SK-N-SH (cell line): ENCODE results near the gene ITIH5. TPM values are rescaled to one million over a fixed set of nuclear protein-coding genes. Genes with fewer than 3 reads are reported as not detected.

Experiments
- CTCF ChIA-PET: fragments of 300-600, 350-600 bp; formaldehyde crosslinking; extraction: SDS; loops from one replicate; lab custom pipeline; 2021; lab: Yijun Ruan, JAX
- POLR2A ChIA-PET: fragments of 350-600 bp; sonication (Branson Sonifier 250); formaldehyde crosslinking; extraction: SDS; loops from one replicate; lab custom pipeline; 2020; ENCODE audit warnings: antibody characterized with exemption, inconsistent platforms; lab: Yijun Ruan, JAX
- DNase-seq: peaks from one replicate; pipeline ENCODE4 v3.0.0; 2012
- H2AFZ ChIP-seq: fragments of 200-600 bp; sonication (generic); 2 replicates; pipeline ENCODE4 v1.8.1; 2016; ENCODE audit warnings: antibody characterized with exemption, mild to moderate bottlenecking, low read depth
- H3F3A ChIP-seq: fragments of 200-600 bp; sonication (generic); replicated peaks from 2 replicates; pipeline ENCODE3; 2016; ENCODE audit warnings: antibody characterized with exemption, mild to moderate bottlenecking; ENCODE audit not compliant: insufficient read depth
- H3K27ac ChIP-seq, 2 experiments: fragments of 200-500 bp in 1 of 2; fragments of 200-600 bp in 1 of 2; sonication (Bioruptor generic) in 1 of 2; sonication (generic), shearing (Covaris generic) in 1 of 2; 2 replicates each; pipeline versions ENCODE4 v1.5.1 to v1.6.1; 2014 to 2016; ENCODE audit warnings: low read depth in 2 of 2, inconsistent platforms in 1 of 2, low read length in 1 of 2, mild to moderate bottlenecking in 1 of 2, mixed read lengths in 1 of 2
- H3K27me3 ChIP-seq: fragments of 200-600 bp; sonication (generic), shearing (Covaris generic); 2 replicates; pipeline ENCODE4 v1.6.1; 2016; ENCODE audit warnings: mixed run types; ENCODE audit not compliant: insufficient read depth
- H3K36me3 ChIP-seq, 2 experiments: fragments of 200-500 bp in 1 of 2; fragments of 200-600 bp in 1 of 2; sonication (Bioruptor generic) in 1 of 2; sonication (generic) in 1 of 2; replicated peaks in 1 of 2; 2 replicates each; pipeline versions ENCODE3 to v1.5.1; 2014 to 2016; ENCODE audit warnings: low read length in 1 of 2, mild to moderate bottlenecking in 1 of 2; ENCODE audit not compliant: insufficient read depth in 2 of 2, control insufficient read depth in 1 of 2
- H3K4me1 ChIP-seq, 2 experiments: fragments of 200-500 bp in 1 of 2; fragments of 200-600 bp in 1 of 2; sonication (Bioruptor generic) in 1 of 2; sonication (generic), shearing (Covaris generic) in 1 of 2; 2 replicates each; pipeline versions ENCODE4 v1.5.1 to v1.6.1; 2014 to 2016; ENCODE audit warnings: low read depth in 1 of 2, low read length in 1 of 2, mixed run types in 1 of 2; ENCODE audit not compliant: insufficient read depth in 2 of 2, control insufficient read depth in 1 of 2
- H3K4me2 ChIP-seq: fragments of 200-600 bp; sonication (generic), shearing (Covaris generic); 2 replicates; pipeline ENCODE4 v1.6.1; 2017; ENCODE audit warnings: mixed run types
- H3K4me3 ChIP-seq, 2 experiments: fragments of 200-500 bp in 1 of 2; fragments of 200-600 bp in 1 of 2; sonication (Bioruptor generic) in 1 of 2; sonication (generic), shearing (Covaris generic) in 1 of 2; 2 replicates each; pipeline versions ENCODE4 v1.5.1 to v1.8.1; 2014 to 2016; ENCODE audit warnings: low read depth in 2 of 2, inconsistent platforms in 1 of 2, low read length in 1 of 2, mild to moderate bottlenecking in 1 of 2, mixed read lengths in 1 of 2, moderate library complexity in 1 of 2
- H3K79me2 ChIP-seq: fragments of 200-600 bp; sonication (generic); 2 replicates; pipeline ENCODE4 v1.8.1; 2017; ENCODE audit warnings: mild to moderate bottlenecking; ENCODE audit not compliant: insufficient read depth
- H3K9ac ChIP-seq: fragments of 200-600 bp; sonication (generic); 2 replicates; pipeline ENCODE4 v1.6.1; 2017; ENCODE audit warnings: mixed run types
- H3K9me2 ChIP-seq: fragments of 200-600 bp; sonication (generic); 2 replicates; pipeline ENCODE4 v1.6.1; 2017; ENCODE audit warnings: mixed run types
- H3K9me3 ChIP-seq: fragments of 200-600 bp; sonication (generic); 2 replicates; pipeline ENCODE4 v1.6.1; 2017; ENCODE audit warnings: mixed run types, mild to moderate bottlenecking, moderate library complexity
- H4K20me1 ChIP-seq: fragments of 200-600 bp; sonication (generic); 2 replicates; pipeline ENCODE4 v1.6.1; 2017; ENCODE audit warnings: mild to moderate bottlenecking, mixed run types; ENCODE audit not compliant: insufficient read depth
- ELF1 ChIP-seq: IDR thresholded peaks from 2 replicates; pipeline ENCODE4 v1.4.0; 2012
- EP300 ChIP-seq, 2 experiments: IDR thresholded peaks; 2 replicates each; pipeline versions ENCODE4 v1.4.0 to v1.6.1; 2012; ENCODE audit warnings: borderline replicate concordance in 1 of 2, low read depth in 1 of 2, low read length in 1 of 2
- EZH2phosphoT487 ChIP-seq: fragments of 200-600 bp; sonication (generic); IDR thresholded peaks from 2 replicates; pipeline ENCODE4 v1.6.1; 2017; ENCODE audit warnings: low read depth, mixed run types, mild to moderate bottlenecking, antibody characterized with exemption, moderate library complexity, borderline replicate concordance
- FOSL2 ChIP-seq: IDR thresholded peaks from 2 replicates; pipeline ENCODE4 v1.4.0; 2012; ENCODE audit warnings: low read depth, mild to moderate bottlenecking, moderate library complexity, borderline replicate concordance
- FOXJ3 ChIP-seq: sonication (generic); formaldehyde crosslinking; IDR thresholded peaks from 2 replicates; pipeline ENCODE4 v1.5.1; 2020; ENCODE audit warnings: mild to moderate bottlenecking, missing genetic modification reagents
- GABPA ChIP-seq: IDR thresholded peaks from 2 replicates; pipeline ENCODE4 v1.4.0; 2012; ENCODE audit warnings: low read depth, mild to moderate bottlenecking
- GATA2 ChIP-seq: sonication (generic); formaldehyde crosslinking; IDR thresholded peaks from 2 replicates; pipeline ENCODE4 v1.5.0; 2020; ENCODE audit warnings: mild to moderate bottlenecking, missing genetic modification reagents
- JUND ChIP-seq: IDR thresholded peaks from 2 replicates; pipeline ENCODE4 v1.4.0; 2012
- MXI1 ChIP-seq: IDR thresholded peaks from 2 replicates; pipeline ENCODE4 v1.6.1; 2012; ENCODE audit warnings: mild to moderate bottlenecking, low read depth, low read length, improper control_type of control experiment
- NFIC ChIP-seq: IDR thresholded peaks from 2 replicates; pipeline ENCODE4 v1.4.0; 2012; ENCODE audit warnings: borderline replicate concordance
- NRF1 ChIP-seq: IDR thresholded peaks from 2 replicates; pipeline ENCODE4 v1.6.1; 2012; ENCODE audit warnings: low read depth, mild to moderate bottlenecking, low read length
- PBX3 ChIP-seq: IDR thresholded peaks from 2 replicates; pipeline ENCODE4; 2012
- POLR2AphosphoS5 ChIP-seq: IDR thresholded peaks from 2 replicates; pipeline ENCODE4 v1.6.1; 2012; ENCODE audit warnings: low read depth, low read length
- RAD21 ChIP-seq: IDR thresholded peaks from 2 replicates; pipeline ENCODE4 v1.6.1; 2012; ENCODE audit warnings: mild to moderate bottlenecking, low read length
- RFX5 ChIP-seq: IDR thresholded peaks from 2 replicates; pipeline ENCODE4 v1.6.1; 2012; ENCODE audit warnings: mild to moderate bottlenecking, improper control_type of control experiment, low read length
- RXRA ChIP-seq: IDR thresholded peaks from 2 replicates; pipeline ENCODE4 v1.4.0; 2012; ENCODE audit warnings: low read depth, mild to moderate bottlenecking, borderline replicate concordance
- SIN3A ChIP-seq: IDR thresholded peaks from 2 replicates; pipeline ENCODE4 v1.6.1; 2012; ENCODE audit warnings: low read depth, mild to moderate bottlenecking, low read length, moderate library complexity, borderline replicate concordance
- TAF1 ChIP-seq: IDR thresholded peaks from 2 replicates; pipeline ENCODE4 v1.6.1; 2012; ENCODE audit warnings: low read depth, mild to moderate bottlenecking, low read length, moderate library complexity, borderline replicate concordance
- TCF12 ChIP-seq: IDR thresholded peaks from 2 replicates; pipeline ENCODE4 v1.4.0; 2012
- TEAD4 ChIP-seq: IDR thresholded peaks from 2 replicates; pipeline ENCODE4 v1.4.0; 2012; ENCODE audit warnings: mild to moderate bottlenecking, borderline replicate concordance; ENCODE audit not compliant: insufficient read depth
- YY1 ChIP-seq: IDR thresholded peaks from 2 replicates; pipeline ENCODE4 v1.4.0; 2012; ENCODE audit warnings: low read depth, mild to moderate bottlenecking
- WGBS: methylation state at CpG from one replicate; pipeline ENCODE4 v1.1.6; 2017; ENCODE audit warnings: low lambda C conversion rate; 5-methylcytosine and 5-hydroxymethylcytosine counted together
- polyA plus RNA-seq, 3 experiments: library from polyadenylated mRNA; depleted of rRNA; stranded (reverse); fragments of >200 nt; gene quantifications; 2 replicates each; pipeline ENCODE4 v1.2.3, GENCODE V29; 2012
- TF ChIP-seq, protein P1 (sequence below): fragments of 200-600 bp; sonication (generic); IDR thresholded peaks from 2 replicates; pipeline ENCODE4 v1.6.1; 2017; ENCODE audit warnings: antibody characterized with exemption, mild to moderate bottlenecking, moderate library complexity
- TF ChIP-seq, protein P2 (sequence below): IDR thresholded peaks from 2 replicates; pipeline ENCODE4 v1.4.0; 2012; ENCODE audit warnings: low read depth, borderline replicate concordance

The ITIH5 gene
- polyA plus RNA-seq, 1 of the 3 experiments (the other 2 are of a cell fraction): 0.07 TPM

- H3K36me3 ChIP-seq: no peaks in the 10 kb centered on the region
- WGBS: 35% methylated on average over 1 of the region's 1 CpG
- H2AFZ ChIP-seq: no peak overlapping the region
- no peak for DNase-seq
- TF ChIP-seq JUND (no peak), TEAD4 (no peak), GATA2 (CRISPR knock-in tag) (no peak), TCF12 (no peak), PBX3 (no peak), NFIC (no peak), SIN3A (no peak), POLR2AphosphoS5 (no peak), ELF1 (no peak), TAF1 (no peak)
- TF ChIP-seq, protein P1, sequence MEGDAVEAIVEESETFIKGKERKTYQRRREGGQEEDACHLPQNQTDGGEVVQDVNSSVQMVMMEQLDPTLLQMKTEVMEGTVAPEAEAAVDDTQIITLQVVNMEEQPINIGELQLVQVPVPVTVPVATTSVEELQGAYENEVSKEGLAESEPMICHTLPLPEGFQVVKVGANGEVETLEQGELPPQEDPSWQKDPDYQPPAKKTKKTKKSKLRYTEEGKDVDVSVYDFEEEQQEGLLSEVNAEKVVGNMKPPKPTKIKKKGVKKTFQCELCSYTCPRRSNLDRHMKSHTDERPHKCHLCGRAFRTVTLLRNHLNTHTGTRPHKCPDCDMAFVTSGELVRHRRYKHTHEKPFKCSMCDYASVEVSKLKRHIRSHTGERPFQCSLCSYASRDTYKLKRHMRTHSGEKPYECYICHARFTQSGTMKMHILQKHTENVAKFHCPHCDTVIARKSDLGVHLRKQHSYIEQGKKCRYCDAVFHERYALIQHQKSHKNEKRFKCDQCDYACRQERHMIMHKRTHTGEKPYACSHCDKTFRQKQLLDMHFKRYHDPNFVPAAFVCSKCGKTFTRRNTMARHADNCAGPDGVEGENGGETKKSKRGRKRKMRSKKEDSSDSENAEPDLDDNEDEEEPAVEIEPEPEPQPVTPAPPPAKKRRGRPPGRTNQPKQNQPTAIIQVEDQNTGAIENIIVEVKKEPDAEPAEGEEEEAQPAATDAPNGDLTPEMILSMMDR: no peak
- TF ChIP-seq, all 33 proteins: peak for 0
- H3K27me3 ChIP-seq: no peaks in the 10 kb centered on the region
- H4K20me1 ChIP-seq: no peaks in the 10 kb centered on the region
- no peak overlapping the region for H3K27ac ChIP-seq
- POLR2A ChIA-PET: no interaction called here
- no peaks in the 10 kb centered on the region for H3K9me3 ChIP-seq
- no peak overlapping the region for H3K4me3 ChIP-seq
- no peaks in the 10 kb centered on the region for H3F3A ChIP-seq
- no peaks in the 10 kb centered on the region for H3K4me1 ChIP-seq
- CTCF ChIA-PET: interaction anchor here (1.3 kb wide), 1 partner anchor 185 kb away, joined by 4 read pairs; no protein-coding TSS in a partner anchor
- no peaks in the 10 kb centered on the region for H3K79me2 ChIP-seq
- H3K4me2 ChIP-seq: no peak overlapping the region
- no peak overlapping the region for H3K9ac ChIP-seq
- H3K9me2 ChIP-seq: no peaks in the 10 kb centered on the region
Observed at GRCh38 chr10:7710446-7710845, 43.7 kb upstream of the ITIH5 start.

GRCh38 chr10:7708832-7709231 lies 42.1 kb upstream of the ITIH5 start:
- 62% methylated on average over 4 of the region's 4 CpGs for WGBS
- no peaks in the 10 kb centered on the region for H3K9me2 ChIP-seq
- H3K79me2 ChIP-seq: no peaks in the 10 kb centered on the region
- no peak overlapping the region for H3K4me2 ChIP-seq
- H3K27ac ChIP-seq: no peak overlapping the region
- POLR2A ChIA-PET: no interaction called here
- no peaks in the 10 kb centered on the region for H3K27me3 ChIP-seq
- CTCF ChIA-PET: interaction anchor here (1.8 to 2.7 kb wide), 2 partner anchors 21 to 183 kb away, joined by 6 to 17 read pairs; no protein-coding TSS in a partner anchor
- no peaks in the 10 kb centered on the region for H3K36me3 ChIP-seq
- no peaks in the 10 kb centered on the region for H3K9me3 ChIP-seq
- no peak overlapping the region for H3K4me3 ChIP-seq
- H3F3A ChIP-seq: no peaks in the 10 kb centered on the region
- H3K4me1 ChIP-seq: no peaks in the 10 kb centered on the region
- no peak for DNase-seq
- H4K20me1 ChIP-seq: no peaks in the 10 kb centered on the region
- no peak overlapping the region for H2AFZ ChIP-seq
- no peak overlapping the region for H3K9ac ChIP-seq
- TF ChIP-seq POLR2AphosphoS5: no peak
- no peak for TF ChIP-seq NRF1
- TF ChIP-seq RXRA: no peak
- no peak for TF ChIP-seq YY1
- no peak for TF ChIP-seq FOSL2
- TF ChIP-seq FOXJ3: no peak
- TF ChIP-seq RAD21: no peak
- TF ChIP-seq RFX5: no peak
- no peak for TF ChIP-seq TCF12
- TF ChIP-seq, protein P2, sequence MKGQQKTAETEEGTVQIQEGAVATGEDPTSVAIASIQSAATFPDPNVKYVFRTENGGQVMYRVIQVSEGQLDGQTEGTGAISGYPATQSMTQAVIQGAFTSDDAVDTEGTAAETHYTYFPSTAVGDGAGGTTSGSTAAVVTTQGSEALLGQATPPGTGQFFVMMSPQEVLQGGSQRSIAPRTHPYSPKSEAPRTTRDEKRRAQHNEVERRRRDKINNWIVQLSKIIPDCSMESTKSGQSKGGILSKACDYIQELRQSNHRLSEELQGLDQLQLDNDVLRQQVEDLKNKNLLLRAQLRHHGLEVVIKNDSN: no peak
- no peak for TF ChIP-seq TEAD4
- TF ChIP-seq MXI1: no peak
- no peak for TF ChIP-seq ELF1
- no peak for TF ChIP-seq EZH2phosphoT487
- TF ChIP-seq GABPA: no peak
- TF ChIP-seq EP300 (IDR thresholded peaks at IDR 0.05; ENCODE audit: borderline replicate concordance in 1 of 2, low read depth in 1 of 2, low read length in 1 of 2): no peak
